CD4-positive, alpha-beta T cell treated with Interleukin-12 subunit alpha and Interleukin-12 subunit beta, for 1 hour (primary cell): Measurements from ENCODE around the gene SCN4A.
A peak's percentile ranks its signal among the peaks of the same experiment; 100 is the strongest.
"Not testable (repeated sequence)": the region's sequence is repeated elsewhere in the genome, so short reads cannot be mapped to it uniquely, and the experiment has no call there.

Source experiments
- DNase-seq: peaks from one replicate; pipeline ENCODE4 v3.0.0-alpha.2; 2020

The SCN4A gene

DNA sequence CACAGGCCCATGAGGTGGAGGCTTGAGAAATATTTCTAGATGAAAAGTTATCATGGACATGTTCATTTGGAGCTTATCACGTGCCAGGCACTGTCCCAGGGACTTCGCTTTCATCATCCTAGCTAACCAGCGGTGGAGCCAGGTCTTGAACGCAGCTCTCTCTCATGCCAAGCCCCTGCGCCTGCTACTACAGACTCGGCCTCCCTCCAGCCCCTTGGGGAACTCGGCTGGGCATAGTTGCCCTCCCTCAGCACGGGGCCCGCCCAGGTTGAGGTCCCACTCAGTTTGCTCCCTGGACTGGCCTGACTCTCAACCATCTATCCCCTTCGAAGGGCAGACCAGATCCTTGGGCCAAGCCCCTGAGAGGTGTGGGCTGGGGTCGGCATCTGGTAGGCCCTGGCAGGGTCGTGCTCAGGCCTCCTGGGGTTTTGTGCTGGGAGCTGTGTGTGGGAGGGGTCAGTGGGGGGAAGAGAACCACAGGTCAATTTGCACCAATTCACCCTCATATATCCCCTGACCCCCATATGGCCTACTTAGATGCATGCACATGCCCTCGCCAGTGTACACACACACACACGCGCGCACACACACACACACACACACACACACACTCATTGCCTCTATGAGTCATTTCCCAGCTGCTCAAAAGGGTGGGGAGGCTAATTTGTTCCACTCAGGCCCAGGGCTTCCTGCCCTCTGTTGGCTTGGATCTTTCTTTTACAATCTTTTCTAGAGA lies 12.1 kb upstream of the SCN4A start:
- DNase-seq: peak; percentile 78

DNA sequence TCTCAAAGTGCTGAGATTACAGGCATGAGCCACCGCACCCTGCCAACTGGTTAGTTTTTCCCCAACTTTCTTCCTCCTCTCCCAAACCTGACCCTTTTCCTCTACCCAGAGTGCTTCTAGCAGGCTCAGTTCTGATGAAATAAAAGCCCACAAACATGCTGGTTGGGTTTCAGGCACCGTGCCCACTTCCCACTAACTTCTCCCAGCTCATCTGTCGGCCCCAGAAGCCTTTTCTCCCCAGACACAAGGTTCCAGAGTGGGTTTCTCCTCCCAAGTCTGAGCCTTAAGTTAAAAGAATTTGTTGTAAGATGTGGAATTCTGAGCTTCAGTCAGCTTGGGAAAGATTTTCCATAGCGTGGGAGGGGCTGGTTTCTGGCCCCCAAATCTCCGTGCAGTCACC lies 11.5 kb upstream of the SCN4A start:
- no peak for DNase-seq

GRCh38 chr17:63983320-63983719 lies 10.6 kb upstream of the SCN4A start:
- no peak for DNase-seq

- not testable (repeated sequence) for DNase-seq
Measured at GRCh38 chr17:63982641-63983040, 9.9 kb upstream of the SCN4A start.

DNA sequence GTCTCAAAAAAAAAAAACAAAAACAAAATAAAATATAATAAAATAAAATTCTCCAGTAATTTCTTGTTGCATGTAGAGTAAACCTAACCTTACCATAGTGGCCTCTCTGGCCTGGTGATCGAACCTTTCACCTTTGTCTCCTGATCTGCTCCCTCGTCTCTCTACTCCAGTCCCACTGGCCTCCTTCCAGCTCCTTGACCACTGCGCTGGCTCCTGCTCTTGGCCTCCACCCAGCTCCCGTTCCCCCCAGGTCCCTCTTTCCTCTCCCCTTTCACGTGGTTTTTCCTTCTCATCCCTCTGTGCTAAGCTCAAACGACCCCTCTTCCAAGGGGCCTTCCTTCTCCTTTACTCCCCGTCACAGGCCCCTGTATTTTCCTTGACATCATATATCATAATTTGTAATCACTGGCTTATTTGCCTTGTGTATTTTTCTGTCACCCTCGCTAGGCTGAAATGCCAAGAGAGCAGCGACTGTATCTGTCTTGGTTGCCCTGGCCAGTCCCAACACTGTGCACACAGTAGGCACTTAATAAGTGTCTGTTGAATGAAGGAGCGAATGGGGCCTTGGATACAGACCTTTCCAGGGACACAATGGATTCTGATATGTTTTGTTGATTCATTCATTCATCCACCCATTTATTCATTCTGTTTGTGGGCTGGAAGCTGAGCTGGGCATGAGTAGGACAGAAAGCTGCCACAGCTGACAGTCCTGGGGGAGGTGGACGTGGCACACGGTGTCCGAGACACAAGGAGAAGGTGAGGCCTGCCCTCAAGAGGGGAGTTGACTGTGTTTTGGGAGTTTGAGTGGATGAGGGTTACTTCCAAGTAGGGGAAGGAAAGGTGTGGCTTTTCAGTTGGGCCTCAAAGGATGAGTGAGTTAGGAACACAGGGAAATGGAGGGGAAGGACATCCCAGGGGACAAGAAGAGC lies 5.8 kb upstream of the SCN4A start:
- no peak for DNase-seq

DNA sequence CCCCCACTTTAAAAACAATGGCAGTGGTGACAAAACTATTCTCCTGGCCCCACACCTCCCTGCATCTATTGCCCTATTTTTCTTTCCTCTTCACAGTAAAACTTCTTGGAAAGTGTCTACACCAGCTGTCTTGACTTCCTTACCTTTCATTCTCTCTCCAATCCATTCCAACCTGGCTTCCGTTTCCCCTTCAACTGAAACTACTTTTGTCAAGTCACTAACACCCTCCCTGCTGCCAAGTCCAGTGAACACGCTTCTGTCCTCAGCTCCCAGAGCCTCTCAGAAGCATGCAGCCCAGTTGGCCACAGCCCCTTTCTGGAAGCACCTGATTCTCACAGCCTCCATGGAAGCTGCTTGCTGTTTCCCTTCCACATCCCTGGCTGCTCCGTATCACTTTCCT lies 4.0 kb upstream of the SCN4A start:
- DNase-seq: no peak

GRCh38 chr17:63975541-63976092 lies 2.9 kb upstream of the SCN4A start:
- no peak for DNase-seq

GRCh38 chr17:63974594-63975192 lies 2.0 kb upstream of the SCN4A start:
- no peak for DNase-seq

- DNase-seq: no peak
Measured at GRCh38 chr17:63973930-63974593, 1.3 kb upstream of the SCN4A start.

- DNase-seq: no peak
Measured at GRCh38 chr17:63973247-63973646, 529 bp upstream of the SCN4A start.

DNA sequence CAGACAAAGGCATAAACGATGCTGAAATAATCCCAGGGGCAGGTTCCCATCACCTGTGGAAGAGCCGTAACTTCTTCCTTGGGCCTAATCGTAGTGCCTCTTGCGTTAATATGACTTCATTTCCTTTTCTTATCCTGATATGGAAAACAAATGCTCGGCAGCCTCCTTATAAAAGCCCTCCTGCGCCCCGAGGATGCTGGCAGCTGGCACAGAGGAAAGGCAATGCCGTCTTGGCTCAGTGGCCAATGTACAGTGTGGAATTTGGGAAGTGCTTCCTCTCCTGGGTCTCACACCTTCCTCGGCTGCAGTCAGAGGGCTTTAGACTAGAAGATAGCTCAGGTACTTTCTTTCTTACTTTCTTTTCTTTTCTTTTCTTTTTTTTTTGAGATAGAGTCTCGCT lies 3.4 kb downstream of the SCN4A start:
- DNase-seq: no peak

- no peak for DNase-seq
Measured at GRCh38 chr17:63967953-63968352, 4.8 kb downstream of the SCN4A start.

GRCh38 chr17:63966646-63967264 lies 6.0 kb downstream of the SCN4A start:
- DNase-seq: peak; percentile 27

DNA sequence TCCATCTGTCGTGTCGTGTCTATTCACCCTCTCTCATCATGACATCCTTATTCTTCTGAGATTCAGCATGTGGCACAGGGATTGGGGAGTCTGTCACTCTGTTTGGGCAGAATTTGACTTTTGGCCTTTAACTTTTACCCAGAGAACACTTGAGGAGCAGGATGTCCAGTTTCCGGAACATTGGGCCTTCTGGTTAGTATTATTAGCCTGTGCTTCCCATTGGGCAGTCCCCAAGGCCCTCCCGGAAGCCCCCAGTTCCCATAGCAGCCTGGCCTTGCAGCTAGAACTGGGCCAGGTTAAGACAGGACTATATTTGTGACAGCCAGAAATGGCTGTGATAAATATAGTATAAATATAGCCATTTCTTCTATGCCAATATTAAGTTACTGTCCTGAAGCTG lies 9.6 kb downstream of the SCN4A start:
- DNase-seq: no peak

- DNase-seq: no peak
Measured at GRCh38 chr17:63962298-63962744, 10.4 kb downstream of the SCN4A start.

DNA sequence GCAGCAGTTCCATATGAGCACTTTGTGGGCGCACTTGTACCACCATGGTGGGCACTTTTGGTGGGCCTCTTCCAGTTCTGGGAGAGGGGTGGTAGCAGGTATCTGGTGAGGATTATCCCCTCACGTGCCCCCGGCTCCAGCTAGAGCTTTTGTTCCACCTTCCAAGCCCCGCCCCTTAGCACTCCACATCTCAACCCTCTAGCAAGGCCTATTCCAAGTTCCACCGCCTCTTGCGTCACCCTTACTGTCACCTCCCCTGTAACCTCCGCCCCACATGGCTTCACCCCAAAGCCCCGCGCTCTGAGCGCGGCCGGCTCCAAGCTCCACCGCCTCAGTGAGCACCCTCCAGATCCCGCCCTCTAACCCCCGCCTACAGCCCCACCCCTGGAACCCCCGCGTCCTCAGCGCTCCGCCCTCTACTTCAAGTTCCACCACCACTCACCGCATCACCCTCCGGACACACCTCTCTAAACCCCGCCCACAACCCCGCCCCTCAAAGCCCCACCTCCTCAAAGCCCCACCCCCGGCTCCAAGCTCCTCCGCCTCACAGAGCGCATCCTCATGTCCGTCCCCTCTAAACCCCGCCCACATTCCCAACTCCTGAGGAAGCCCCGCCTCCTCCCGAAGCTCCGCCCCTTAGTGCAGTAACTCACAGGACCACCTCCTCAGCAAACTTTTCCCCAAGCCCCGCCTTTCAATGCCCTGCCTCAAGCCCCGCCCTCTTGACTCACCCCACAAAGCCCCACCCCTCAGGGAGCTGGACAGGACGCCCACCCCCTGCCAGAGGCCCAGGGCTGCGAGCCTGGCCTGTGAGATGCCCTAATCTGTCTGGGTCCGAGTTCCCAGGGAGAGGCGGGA lies 11.1 kb downstream of the SCN4A start:
- peak; percentile 56 for DNase-seq

GRCh38 chr17:63960430-63960829 lies 12.3 kb downstream of the SCN4A start:
- DNase-seq: no peak

GRCh38 chr17:63960006-63960405 lies 12.7 kb downstream of the SCN4A start:
- no peak for DNase-seq

DNA sequence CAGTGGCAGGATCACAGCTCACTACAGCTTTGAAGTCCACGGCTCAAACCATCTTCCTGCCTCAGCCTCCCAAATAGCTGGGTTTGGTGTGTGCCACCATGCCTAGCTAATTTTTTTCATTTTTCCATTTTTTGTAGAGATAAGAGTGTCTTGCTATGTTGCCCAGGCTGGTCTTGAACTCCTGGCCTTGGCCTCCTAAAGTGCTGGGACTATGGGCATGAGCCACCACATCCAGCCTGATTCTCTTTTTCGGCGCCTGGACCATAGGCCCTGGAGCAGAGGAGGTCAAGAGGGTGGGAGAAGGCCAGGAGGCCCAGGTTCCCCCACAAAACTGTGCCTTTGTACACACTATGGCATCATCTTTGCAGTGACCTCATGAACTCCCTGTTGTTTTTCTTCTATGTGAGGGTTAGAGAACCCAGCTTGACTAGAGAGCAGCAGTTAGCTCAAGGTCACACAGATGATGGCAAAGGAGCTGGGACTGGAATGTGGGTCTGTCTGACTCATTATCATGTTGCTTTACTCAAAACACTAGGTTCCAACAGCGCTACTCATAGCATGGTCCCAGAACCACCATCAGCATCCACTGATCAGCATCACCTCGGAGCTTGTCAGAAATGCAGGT lies 16.3 kb downstream of the SCN4A start:
- DNase-seq: no peak

- DNase-seq: no peak
Measured at GRCh38 chr17:63955791-63956190, 16.9 kb downstream of the SCN4A start.

DNA sequence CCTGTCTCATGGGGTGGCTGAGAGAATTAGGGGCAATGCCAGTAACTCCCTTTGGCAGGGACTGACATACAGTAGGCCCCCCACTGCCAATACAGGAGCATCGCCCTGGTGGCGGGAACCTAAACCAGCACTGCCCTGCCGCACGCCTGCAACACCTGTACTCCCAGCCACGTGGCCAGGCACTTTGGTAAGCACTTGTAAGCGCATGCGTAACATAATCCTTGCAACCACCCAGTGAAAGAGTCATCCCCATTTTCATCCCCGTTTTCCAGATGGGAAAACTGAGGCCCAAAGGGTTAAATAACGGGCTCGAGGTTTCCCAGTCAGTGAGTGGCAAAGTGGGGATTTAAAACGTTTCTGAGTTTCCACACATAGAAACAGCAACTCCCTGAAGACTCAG lies 17.5 kb downstream of the SCN4A start:
- no peak for DNase-seq
